GM18517 (cell line): ENCODE data around the gene TOM1L1.

Source experiments
- ATAC-seq: cut with Tn5 transposase; IDR thresholded peaks from one replicate; pipeline ENCODE4 v1.9.1; 2021; ENCODE audit warnings: mild to moderate bottlenecking, moderate library complexity; ENCODE audit not compliant: unreplicated experiment

TOM1L1 gene

DNA sequence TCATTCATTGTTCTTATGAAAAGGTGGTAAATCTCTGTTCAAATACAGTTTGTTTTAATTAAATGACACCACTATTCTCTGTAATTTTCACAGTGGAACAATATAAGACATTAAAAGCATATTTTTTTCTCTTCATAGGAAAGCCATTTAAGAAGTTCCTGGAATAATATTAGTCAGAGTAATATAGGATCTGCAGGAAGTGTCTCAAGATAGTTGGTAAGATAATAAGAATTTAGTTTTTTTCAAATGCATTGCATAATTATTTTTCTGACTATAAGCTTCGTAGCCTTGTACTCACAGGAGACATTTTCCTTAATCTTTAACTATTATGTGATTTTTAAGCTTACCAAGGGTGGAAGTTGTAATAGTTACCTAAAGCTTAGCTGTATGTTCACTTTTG is 84.8 kb downstream of the TOM1L1 start:
- no peak for ATAC-seq

DNA sequence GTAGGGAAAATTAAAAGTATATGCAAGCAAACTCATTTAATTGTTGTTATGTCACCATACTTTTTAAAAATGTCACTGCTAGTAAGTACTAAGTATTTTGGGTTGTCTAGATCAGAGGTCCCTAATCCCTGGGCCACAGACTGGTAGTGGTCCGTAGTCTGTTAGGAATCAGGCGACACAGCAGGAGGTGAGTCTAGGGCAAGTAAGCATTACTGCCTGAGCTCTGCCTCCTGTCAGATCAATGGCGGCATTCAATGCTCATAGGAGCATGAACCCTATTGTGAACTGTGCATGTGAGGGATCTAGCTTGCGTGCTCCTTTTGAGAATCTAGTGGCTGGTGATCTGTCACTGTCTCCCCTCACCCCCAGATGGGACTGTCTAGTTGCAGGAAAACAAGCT is 89.5 kb downstream of the TOM1L1 start:
- ATAC-seq = no peak

GRCh38 chr17:54991567-54991966 is 90.9 kb downstream of the TOM1L1 start:
- no peak for ATAC-seq

- no peak for ATAC-seq
These were observed 92.4 kb downstream of the TOM1L1 start for GRCh38 chr17:54992797-54993639.

GRCh38 chr17:54996441-54996840 is 95.8 kb downstream of the TOM1L1 start:
- no peak for ATAC-seq

DNA sequence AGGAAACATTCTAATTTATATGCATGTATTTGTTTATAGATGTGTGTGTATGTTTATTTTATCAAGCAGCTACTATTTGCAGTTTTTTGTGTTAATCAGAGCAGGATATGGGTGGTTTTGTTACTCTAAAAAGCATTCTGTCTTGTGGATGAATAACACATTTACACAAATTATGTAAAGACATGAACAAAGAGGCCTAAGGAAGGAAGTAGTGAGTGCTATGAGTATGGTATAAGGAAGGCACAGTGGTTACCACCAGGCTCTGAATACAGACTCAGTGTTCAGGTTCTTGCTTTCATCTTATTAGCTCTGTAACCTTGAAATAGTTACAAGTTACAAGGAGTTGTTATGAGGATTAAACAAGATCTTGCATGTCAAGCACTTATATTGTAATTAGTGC is 101.8 kb downstream of the TOM1L1 start:
- no peak for ATAC-seq

DNA sequence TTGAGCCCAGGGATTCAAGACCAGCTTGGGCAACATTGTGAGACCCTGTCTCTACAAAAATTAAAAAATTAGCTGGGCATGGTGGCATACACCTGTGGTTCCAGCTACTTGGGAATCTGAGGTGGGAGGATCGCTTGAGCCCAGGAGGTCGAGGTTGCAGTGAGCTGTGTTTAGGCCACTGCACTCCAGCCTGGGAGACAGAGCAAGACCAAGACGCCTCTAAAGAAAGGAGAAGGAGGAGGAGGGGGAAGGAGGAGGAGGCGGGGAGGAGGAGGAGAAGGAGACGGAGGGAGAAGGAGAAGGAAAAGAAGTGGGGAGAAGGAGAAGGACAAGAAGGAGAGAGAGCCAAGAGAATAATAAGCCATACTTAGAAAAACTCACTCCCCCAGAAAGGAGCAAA is 103.8 kb downstream of the TOM1L1 start:
- no peak for ATAC-seq

- no peak for ATAC-seq
These were observed 104.9 kb downstream of the TOM1L1 start for GRCh38 chr17:55005520-55005919.
